ENCODE measurements around the gene RAB37.

The RAB37 gene

DNA sequence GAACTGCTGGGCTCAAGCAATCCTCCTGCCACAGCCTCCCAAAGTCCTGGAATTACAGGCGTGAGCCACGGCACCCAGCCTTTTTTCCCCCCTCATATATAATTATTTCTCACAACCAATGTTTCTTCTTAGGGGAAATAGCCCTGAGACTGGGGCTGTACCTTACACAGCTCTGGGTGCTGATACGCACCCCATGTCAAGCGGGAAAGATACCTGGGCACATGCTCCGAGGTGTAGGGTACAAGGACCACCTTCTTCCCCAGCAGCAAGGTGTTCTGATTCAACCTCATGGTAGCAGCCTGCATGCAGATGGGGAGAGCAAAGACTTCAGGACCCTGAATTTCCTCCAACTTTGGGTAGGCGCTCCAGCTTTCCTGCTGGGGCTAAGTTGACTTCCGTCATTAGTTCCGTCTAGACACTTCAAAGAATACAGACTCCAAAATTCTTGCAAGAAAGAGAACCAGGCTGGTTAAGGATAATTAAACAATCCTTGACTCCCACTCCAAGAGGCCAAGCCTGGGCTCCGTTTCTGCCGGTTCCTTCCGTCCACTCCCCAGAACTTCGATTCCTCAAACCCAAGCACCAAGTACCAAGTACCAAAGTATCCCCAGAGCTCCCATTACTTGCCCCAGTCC lies 38.5 kb downstream of the RAB37 start:
- no peak for DNase-seq (ENCODE audit: low read depth)

DNA sequence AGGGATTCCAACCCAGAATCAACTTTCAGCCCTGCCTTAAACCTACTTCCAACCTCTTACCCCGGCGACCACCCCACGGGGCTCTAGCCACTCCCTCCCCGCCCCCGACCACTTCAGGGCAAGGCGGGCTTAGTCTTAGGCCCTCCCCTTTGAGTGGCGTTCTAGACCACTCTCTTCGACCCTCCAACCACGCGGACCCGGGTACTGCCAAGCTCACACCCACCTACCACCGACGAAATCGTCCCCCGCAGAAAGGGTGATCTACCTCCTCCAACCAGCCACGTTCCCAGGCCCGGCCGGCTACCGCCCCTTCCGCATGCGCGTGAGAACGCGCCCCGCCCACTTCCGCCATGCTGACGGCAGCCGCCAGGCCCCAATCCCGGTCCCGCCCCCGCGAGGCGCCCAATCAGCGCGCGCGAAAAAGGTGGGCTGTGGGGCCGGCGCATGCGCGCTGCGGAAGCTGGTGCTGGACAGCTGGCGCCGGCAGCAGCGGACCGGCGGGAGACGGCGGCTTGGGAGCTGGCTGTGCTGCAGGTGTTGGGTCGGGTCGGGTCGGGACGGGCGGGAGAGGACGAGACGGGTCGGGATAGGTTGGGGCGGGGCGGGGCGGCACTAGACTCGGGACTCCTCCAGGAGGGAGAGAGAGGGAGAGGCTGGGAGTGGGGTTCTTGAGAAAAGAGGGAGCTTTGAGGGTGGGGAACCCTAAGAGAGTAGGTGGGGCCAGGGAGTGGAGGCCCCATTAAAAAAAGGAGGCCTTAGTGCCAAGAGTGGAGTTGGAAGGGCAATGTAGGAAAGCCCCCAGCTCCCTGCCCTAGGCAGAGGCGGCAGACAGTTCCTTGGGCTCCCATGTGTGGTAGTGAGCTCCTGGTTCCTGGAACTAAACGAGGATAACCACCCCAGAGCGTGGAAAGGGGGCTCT lies 39.2 kb downstream of the RAB37 start, which contains the start of gene NAT9:
Gene NAT9 (minus strand): TSS at position 302 of the 919 bp plus-strand sequence. CDS start 647 bp downstream, outside the sequence.
- DNase-seq (ENCODE audit: low read depth): peak; percentile 82
- TF ChIP-seq CTCF (IDR thresholded peaks at IDR 0.05; ENCODE audit: low read depth, low read length, missing control alignments): no peak
- H3K4me3 ChIP-seq (ENCODE audit: low read depth, low read length): peak within 1 kb of the TSS; percentile 97

More for the DNA sequence above, 38.5 kb downstream of the RAB37 start:
- peak overlapping the region; percentile 97 for H3K4me3 ChIP-seq (ENCODE audit: low read depth, low read length)
- no peak for TF ChIP-seq CTCF (IDR thresholded peaks at IDR 0.05; ENCODE audit: low read depth, low read length, missing control alignments)

DNA sequence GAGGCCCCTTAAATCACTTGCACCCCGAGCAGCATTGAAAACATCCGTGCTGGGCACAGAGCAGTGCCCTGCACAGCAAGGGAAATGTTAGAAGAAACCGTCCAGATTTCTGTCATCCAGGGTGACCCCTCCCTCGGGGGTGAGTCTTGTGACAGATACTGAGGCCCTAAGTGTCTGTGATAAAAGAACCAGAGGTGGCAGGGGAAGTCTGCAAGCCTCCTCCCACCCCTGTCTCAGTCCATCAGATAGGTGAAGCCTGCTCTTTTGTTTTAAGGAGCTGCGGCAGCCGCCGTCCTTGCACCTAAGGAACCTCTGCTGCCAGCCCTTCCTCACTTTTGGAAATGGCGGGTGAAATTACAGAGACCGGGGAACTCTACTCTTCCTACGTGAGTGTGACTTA lies 39.9 kb downstream of the RAB37 start:
- H3K4me3 ChIP-seq (ENCODE audit: low read depth, low read length): peak overlapping the region; percentile 97
- no peak for TF ChIP-seq CTCF (IDR thresholded peaks at IDR 0.05; ENCODE audit: low read depth, low read length, missing control alignments)
- no peak for DNase-seq (ENCODE audit: low read depth)

DNA sequence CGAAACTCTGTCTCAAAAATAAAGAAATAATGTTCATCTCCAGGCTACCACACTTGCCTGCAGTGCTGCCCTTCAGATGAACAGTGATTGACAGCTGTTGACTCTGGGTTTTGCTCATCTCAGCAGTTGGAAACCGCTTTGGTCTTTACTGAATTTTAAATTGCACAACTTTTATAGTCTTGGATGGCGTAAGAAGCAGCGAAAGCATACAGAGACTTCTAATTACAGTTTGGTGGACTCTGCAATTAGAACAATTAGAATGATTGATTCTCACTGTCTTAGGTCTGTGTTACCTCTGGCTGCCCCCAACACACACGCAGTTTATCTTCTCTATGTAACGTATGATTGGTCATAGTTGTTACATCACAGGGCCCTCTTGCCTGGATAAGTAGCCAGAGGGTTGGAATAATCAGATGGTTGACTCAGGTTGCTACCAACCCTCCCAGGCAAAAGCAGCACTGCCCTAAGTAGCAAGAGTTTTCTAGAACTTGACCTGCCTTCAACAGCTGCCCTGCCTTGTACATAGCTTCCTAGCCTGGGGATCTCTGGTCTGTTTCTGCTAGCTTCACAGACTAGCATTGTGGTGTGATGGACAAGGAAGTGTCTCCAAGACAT lies 41.0 kb downstream of the RAB37 start:
- DNase-seq (ENCODE audit: low read depth): no peak
- TF ChIP-seq CTCF (IDR thresholded peaks at IDR 0.05; ENCODE audit: low read depth, low read length, missing control alignments): no peak
- no peak overlapping the region for H3K4me3 ChIP-seq (ENCODE audit: low read depth, low read length)

GRCh38 chr17:74778960-74779359 lies 41.9 kb downstream of the RAB37 start:
- TF ChIP-seq CTCF (IDR thresholded peaks at IDR 0.05; ENCODE audit: low read depth, low read length, missing control alignments): no peak
- no peak for DNase-seq (ENCODE audit: low read depth)
- H3K4me3 ChIP-seq (ENCODE audit: low read depth, low read length): no peak overlapping the region

GRCh38 chr17:74779501-74779900 lies 42.4 kb downstream of the RAB37 start:
- no peak overlapping the region for H3K4me3 ChIP-seq (ENCODE audit: low read depth, low read length)
- TF ChIP-seq CTCF (IDR thresholded peaks at IDR 0.05; ENCODE audit: low read depth, low read length, missing control alignments): no peak
- no peak for DNase-seq (ENCODE audit: low read depth)
